GM18517 (cell line): ENCODE measurements around the gene RORB.
"Not testable (repeated sequence)": the region's sequence is repeated elsewhere in the genome, so short reads cannot be mapped to it uniquely, and the experiment has no call there.

Experiments
- ATAC-seq: cut with Tn5 transposase; IDR thresholded peaks from one replicate; pipeline ENCODE4 v1.9.1; 2021; ENCODE audit warnings: mild to moderate bottlenecking, moderate library complexity; ENCODE audit not compliant: unreplicated experiment

RORB gene

GRCh38 chr9:74512416-74512815, 15.3 kb downstream of the RORB start:
- ATAC-seq, result no peak

GRCh38 chr9:74513221-74513620, 16.1 kb downstream of the RORB start:
- ATAC-seq, result no peak

GRCh38 chr9:74517188-74517587, 20.1 kb downstream of the RORB start:
- ATAC-seq, result no peak

GRCh38 chr9:74519419-74519818, 22.3 kb downstream of the RORB start:
- no peak for ATAC-seq

GRCh38 chr9:74521009-74521408, 23.9 kb downstream of the RORB start:
- ATAC-seq, result no peak

- no peak for ATAC-seq
These were observed 27.2 kb downstream of the RORB start for GRCh38 chr9:74524289-74524688.

- no peak for ATAC-seq
These were observed 29.1 kb downstream of the RORB start for GRCh38 chr9:74526215-74526614.

- ATAC-seq, result no peak
These were observed 30.6 kb downstream of the RORB start for GRCh38 chr9:74527718-74528117.

GRCh38 chr9:74528207-74528606, 31.1 kb downstream of the RORB start:
- ATAC-seq, result no peak

GRCh38 chr9:74530458-74530857, 33.3 kb downstream of the RORB start:
- not testable (repeated sequence) for ATAC-seq

- no peak for ATAC-seq
These were observed 36.1 kb downstream of the RORB start for GRCh38 chr9:74533253-74533652.

GRCh38 chr9:74534841-74535240, 37.7 kb downstream of the RORB start:
- ATAC-seq, result no peak

GRCh38 chr9:74543145-74543544, 46.0 kb downstream of the RORB start:
- ATAC-seq, result no peak

- no peak for ATAC-seq
These were observed 54.1 kb downstream of the RORB start for GRCh38 chr9:74551266-74551665.

- ATAC-seq, result no peak
These were observed 57.8 kb downstream of the RORB start for GRCh38 chr9:74554751-74555419.

- ATAC-seq, result no peak
These were observed 58.4 kb downstream of the RORB start for GRCh38 chr9:74555565-74555964.

- peak; percentile 92 for ATAC-seq
These were observed 59.5 kb downstream of the RORB start for GRCh38 chr9:74556685-74557084.

GRCh38 chr9:74557571-74557970, 60.4 kb downstream of the RORB start:
- ATAC-seq, result no peak

- ATAC-seq, result no peak
These were observed 65.5 kb downstream of the RORB start for GRCh38 chr9:74562611-74563010.

GRCh38 chr9:74570879-74571512, 73.9 kb downstream of the RORB start:
- peak; percentile 88 for ATAC-seq

- no peak for ATAC-seq
These were observed 76.6 kb downstream of the RORB start for GRCh38 chr9:74573640-74574191.

- ATAC-seq, result no peak
These were observed 79.0 kb downstream of the RORB start for GRCh38 chr9:74576176-74576575.
